ENCODE measurements around the gene ARL6. TPM values are rescaled to one million over a fixed set of nuclear protein-coding genes. Genes with fewer than 3 reads are reported as not detected.

ARL6 gene
- total RNA-seq, 1 experiment from 2014 or later = 7.1 TPM

DNA sequence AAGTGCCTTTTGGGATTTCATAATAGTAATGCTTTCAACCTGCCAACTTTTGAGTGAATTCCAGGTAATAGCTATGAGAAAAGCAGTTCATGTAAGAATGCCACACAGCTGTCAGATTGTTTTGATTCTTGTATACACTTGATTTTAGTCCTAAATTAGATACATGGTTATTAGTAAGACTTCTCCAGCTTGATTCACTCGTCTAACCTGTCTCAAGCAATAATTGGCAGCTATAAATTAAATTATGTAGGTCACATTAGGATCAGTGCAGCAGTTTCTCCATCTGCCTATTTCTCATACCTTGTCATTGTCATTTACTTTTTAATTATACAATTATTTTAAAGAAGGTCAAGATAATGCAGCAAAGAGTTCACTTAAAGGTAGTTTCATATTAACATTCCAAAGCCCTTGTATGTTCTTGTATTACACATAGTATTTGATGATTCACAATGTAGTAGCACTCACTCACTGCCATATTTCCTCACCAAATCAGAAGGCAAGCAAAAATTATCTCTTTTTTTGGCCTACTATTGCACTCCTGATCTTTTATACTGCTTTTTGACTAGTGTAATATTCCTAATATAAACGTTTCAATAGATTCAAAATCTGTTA, 46.3 kb downstream of the ARL6 start:
- no peaks in the 10 kb centered on the region for H3K23me2 ChIP-seq (ENCODE audit: insufficient read length, low read depth, low read length, poor library complexity, severe bottlenecking)

More for the DNA sequence above, 46.3 kb downstream of the ARL6 start:
- Histone ChIP-seq H4K5ac (ENCODE audit: insufficient read length, low read depth, low read length) (no peak overlapping the region), H2BK15ac (ENCODE audit: low read depth, low read length) (no peak overlapping the region), H3K9ac (ENCODE audit: extremely low read depth, insufficient read length, low read length) (no peak overlapping the region), H2AFZ (ENCODE audit: low read length) (no peak overlapping the region), H4K8ac (replicated peaks; ENCODE audit: insufficient read length, low read depth, low read length) (no peak overlapping the region), H3K4ac (ENCODE audit: low read depth, low read length) (no peak overlapping the region), H2BK12ac (ENCODE audit: insufficient read length, low read depth, low read length) (no peak overlapping the region), H3T11ph (ENCODE audit: low read length) (no peak overlapping the region), H3K56ac (ENCODE audit: insufficient read length, low read depth, low read length) (no peak overlapping the region), H3K9me3 (ENCODE audit: control insufficient read depth, low read depth, low read length) (no peaks in the 10 kb centered on the region), H3K23ac (ENCODE audit: insufficient read length, low read depth, low read length) (no peak overlapping the region), H4K91ac (ENCODE audit: insufficient read length, low read depth, low read length) (no peak overlapping the region), H3K27me3 (ENCODE audit: insufficient read depth, low read length) (no peaks in the 10 kb centered on the region), H3K18ac (ENCODE audit: insufficient read length, low read depth, low read length) (no peak overlapping the region), H2BK20ac (ENCODE audit: low read depth, low read length, poor library complexity, severe bottlenecking) (no peak overlapping the region), H4K20me1 (ENCODE audit: control insufficient read depth, insufficient read depth, insufficient read length) (no peaks in the 10 kb centered on the region), H3K27ac (ENCODE audit: insufficient read length, low read depth, low read length) (no peak overlapping the region), H3K79me1 (ENCODE audit: insufficient read depth, low read depth, low read length, poor library complexity, severe bottlenecking) (no peaks in the 10 kb centered on the region), H2BK120ac (ENCODE audit: low read depth, low read length, poor library complexity, severe bottlenecking) (no peak overlapping the region), H3K14ac (ENCODE audit: insufficient read depth, low read length) (no peak overlapping the region), H2BK5ac (ENCODE audit: insufficient read length, low read length) (no peak overlapping the region), H3K79me2 (ENCODE audit: insufficient read depth, low read length) (no peaks in the 10 kb centered on the region), H2AK5ac (ENCODE audit: insufficient read length, low read length) (no peak overlapping the region), H3K4me1 (ENCODE audit: insufficient read depth, low read length) (no peaks in the 10 kb centered on the region), H3K4me2 (ENCODE audit: insufficient read depth, insufficient read length, low read length) (no peak overlapping the region)
- no peaks in the 10 kb centered on the region for H3K36me3 Mint-ChIP-seq (ENCODE audit: insufficient read depth in 1 of 3, low read depth in 3 of 3)
- TF ChIP-seq, protein P1, sequence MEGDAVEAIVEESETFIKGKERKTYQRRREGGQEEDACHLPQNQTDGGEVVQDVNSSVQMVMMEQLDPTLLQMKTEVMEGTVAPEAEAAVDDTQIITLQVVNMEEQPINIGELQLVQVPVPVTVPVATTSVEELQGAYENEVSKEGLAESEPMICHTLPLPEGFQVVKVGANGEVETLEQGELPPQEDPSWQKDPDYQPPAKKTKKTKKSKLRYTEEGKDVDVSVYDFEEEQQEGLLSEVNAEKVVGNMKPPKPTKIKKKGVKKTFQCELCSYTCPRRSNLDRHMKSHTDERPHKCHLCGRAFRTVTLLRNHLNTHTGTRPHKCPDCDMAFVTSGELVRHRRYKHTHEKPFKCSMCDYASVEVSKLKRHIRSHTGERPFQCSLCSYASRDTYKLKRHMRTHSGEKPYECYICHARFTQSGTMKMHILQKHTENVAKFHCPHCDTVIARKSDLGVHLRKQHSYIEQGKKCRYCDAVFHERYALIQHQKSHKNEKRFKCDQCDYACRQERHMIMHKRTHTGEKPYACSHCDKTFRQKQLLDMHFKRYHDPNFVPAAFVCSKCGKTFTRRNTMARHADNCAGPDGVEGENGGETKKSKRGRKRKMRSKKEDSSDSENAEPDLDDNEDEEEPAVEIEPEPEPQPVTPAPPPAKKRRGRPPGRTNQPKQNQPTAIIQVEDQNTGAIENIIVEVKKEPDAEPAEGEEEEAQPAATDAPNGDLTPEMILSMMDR (conservative IDR thresholded peaks at IDR 0.05) = no peak
- no peaks in the 10 kb centered on the region for H3K9me3 Mint-ChIP-seq
- no peak overlapping the region for H3K4me3 Mint-ChIP-seq
- no peaks in the 10 kb centered on the region for H3K27me3 Mint-ChIP-seq (ENCODE audit: low read depth)
- H3K27ac Mint-ChIP-seq = no peak overlapping the region
- no CpG with 5 or more reads among the region's 2 CpGs for WGBS (ENCODE audit: extremely low coverage, insufficient read length, low lambda C conversion rate)
- no peaks in the 10 kb centered on the region for H3K4me1 Mint-ChIP-seq
- DNase-seq = no peak
